Glutamatergic neuron (in vitro differentiated cells): ENCODE results near the gene SEMA3G. TPM values are rescaled to one million over a fixed set of nuclear protein-coding genes. Genes with fewer than 3 reads are reported as not detected.

Source experiments
- DNase-seq: peaks from one replicate; pipeline ENCODE4 v3.0.0; 2022
- H3K27ac Mint-ChIP-seq: one replicate; pipeline ENCODE4 v1.8.0; 2020; ENCODE audit warnings: mild to moderate bottlenecking, mixed read lengths, inconsistent platforms; ENCODE audit not compliant: unreplicated experiment
- H3K27me3 Mint-ChIP-seq: one replicate; pipeline ENCODE4 v1.8.0; 2020; ENCODE audit warnings: mild to moderate bottlenecking, moderate library complexity, mixed read lengths, inconsistent platforms; ENCODE audit not compliant: unreplicated experiment
- H3K36me3 Mint-ChIP-seq: one replicate; pipeline ENCODE4 v1.8.0; 2020; ENCODE audit warnings: mild to moderate bottlenecking, mixed read lengths, inconsistent platforms; ENCODE audit not compliant: unreplicated experiment
- H3K4me1 Mint-ChIP-seq: one replicate; pipeline ENCODE4 v1.8.0; 2020; ENCODE audit warnings: mild to moderate bottlenecking, low read depth, mixed read lengths, inconsistent platforms; ENCODE audit not compliant: unreplicated experiment
- H3K4me3 Mint-ChIP-seq: one replicate; pipeline ENCODE4 v1.8.0; 2020; ENCODE audit warnings: mild to moderate bottlenecking, mixed read lengths, inconsistent platforms; ENCODE audit not compliant: unreplicated experiment
- H3K9me3 Mint-ChIP-seq: one replicate; pipeline ENCODE4 v1.8.0; 2020; ENCODE audit warnings: mild to moderate bottlenecking, moderate library complexity, mixed read lengths, inconsistent platforms; ENCODE audit not compliant: unreplicated experiment
- total RNA-seq: library from RNA; stranded (reverse); fragmentation: NEBNext Ultra II Directional; extraction: Animal tissue kit (Norgen Biotek cat#: 25700); gene quantifications from one replicate; pipeline ENCODE4 v1.2.1, GENCODE V29; 2021; ENCODE audit not compliant: unreplicated experiment
- TF ChIP-seq, protein P1 (sequence below): fragments of 200-600 bp; sonication (generic); IDR thresholded peaks from one replicate; pipeline ENCODE4 v1.5.0; 2021; ENCODE audit not compliant: partially characterized antibody, unreplicated experiment

The SEMA3G gene
- total RNA-seq, 1 donor from 2014 or later: 0.59 TPM

GRCh38 chr3:52429779-52430415, 15.0 kb downstream of the SEMA3G start:
- H3K27me3 Mint-ChIP-seq: peaks cover 3% of the 10 kb centered on the region
- H3K36me3 Mint-ChIP-seq: no peaks in the 10 kb centered on the region
- H3K4me1 Mint-ChIP-seq: peaks cover 17% of the 10 kb centered on the region
- TF ChIP-seq, protein P1, sequence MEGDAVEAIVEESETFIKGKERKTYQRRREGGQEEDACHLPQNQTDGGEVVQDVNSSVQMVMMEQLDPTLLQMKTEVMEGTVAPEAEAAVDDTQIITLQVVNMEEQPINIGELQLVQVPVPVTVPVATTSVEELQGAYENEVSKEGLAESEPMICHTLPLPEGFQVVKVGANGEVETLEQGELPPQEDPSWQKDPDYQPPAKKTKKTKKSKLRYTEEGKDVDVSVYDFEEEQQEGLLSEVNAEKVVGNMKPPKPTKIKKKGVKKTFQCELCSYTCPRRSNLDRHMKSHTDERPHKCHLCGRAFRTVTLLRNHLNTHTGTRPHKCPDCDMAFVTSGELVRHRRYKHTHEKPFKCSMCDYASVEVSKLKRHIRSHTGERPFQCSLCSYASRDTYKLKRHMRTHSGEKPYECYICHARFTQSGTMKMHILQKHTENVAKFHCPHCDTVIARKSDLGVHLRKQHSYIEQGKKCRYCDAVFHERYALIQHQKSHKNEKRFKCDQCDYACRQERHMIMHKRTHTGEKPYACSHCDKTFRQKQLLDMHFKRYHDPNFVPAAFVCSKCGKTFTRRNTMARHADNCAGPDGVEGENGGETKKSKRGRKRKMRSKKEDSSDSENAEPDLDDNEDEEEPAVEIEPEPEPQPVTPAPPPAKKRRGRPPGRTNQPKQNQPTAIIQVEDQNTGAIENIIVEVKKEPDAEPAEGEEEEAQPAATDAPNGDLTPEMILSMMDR: no peak
- no peaks in the 10 kb centered on the region for H3K9me3 Mint-ChIP-seq
- no peak overlapping the region for H3K4me3 Mint-ChIP-seq
- no peak for DNase-seq
- H3K27ac Mint-ChIP-seq: no peak overlapping the region

DNA sequence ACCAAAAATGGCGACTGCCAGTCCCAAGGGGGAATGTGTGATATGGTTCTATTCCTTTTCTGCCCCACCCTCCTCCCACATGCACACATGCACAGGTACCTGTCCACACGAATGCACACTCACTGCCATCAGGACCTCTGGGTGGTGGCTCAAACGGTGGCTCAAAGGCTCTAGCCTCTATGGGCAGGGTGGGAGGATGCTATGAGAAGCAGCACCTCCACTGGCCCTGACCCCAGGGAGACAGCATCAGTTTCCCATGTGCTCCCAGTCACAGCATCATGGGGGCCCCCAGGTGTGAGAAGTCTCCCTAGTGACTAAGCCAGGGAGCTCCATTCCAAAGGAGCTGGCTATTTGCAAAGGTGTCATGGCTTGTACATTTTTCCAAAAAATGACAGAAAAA, 15.9 kb downstream of the SEMA3G start:
- Mint-ChIP-seq H3K4me3 (no peak overlapping the region), H3K9me3 (no peaks in the 10 kb centered on the region), H3K4me1 (peaks cover 11% of the 10 kb centered on the region), H3K36me3 (no peaks in the 10 kb centered on the region), H3K27me3 (peaks cover 3% of the 10 kb centered on the region), H3K27ac (no peak overlapping the region)
- TF ChIP-seq, protein P1: no peak
- no peak for DNase-seq

DNA sequence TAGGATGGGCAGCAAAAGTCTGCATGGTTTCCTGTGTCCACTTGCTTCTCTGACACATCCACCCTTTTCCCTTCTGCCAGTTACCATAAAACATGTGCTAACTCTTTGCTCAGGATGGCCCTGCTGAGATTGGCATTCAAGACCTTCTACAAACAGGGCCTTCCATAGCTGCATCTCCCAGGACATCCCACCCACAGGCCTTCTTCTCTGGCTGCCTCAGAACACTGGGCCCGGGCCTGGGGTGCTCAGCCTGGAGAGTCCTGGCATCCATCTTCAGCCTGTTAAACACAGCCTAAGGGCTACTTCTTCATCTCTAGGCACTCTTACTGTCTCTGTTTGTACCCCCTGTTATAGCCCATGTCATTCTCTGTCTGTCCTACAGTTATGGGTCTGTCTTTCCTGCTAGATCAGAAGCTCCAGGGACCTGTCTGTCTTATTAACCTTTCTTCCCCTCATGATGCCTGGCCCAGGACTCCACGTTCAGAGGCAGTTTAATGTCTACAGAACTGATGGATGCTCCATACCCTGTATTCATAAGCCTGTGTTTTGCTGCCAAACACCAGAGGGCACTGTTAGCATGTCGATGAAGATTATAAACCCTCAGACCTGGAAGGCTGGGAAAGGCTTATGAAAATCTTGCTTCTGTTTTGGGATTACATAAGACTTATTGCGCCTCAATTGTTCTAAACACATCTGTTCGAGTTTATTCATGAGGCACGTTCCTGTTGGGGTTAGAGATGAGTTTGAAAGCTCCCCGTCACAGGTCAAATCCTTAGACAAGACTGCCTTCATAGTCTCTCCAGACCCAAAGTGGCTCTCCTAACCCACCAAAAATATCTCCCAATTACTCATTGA, 16.5 kb downstream of the SEMA3G start:
- Mint-ChIP-seq H3K4me1 (peaks cover 9% of the 10 kb centered on the region), H3K4me3 (no peak overlapping the region), H3K27ac (no peak overlapping the region), H3K27me3 (peaks cover 3% of the 10 kb centered on the region), H3K36me3 (no peaks in the 10 kb centered on the region), H3K9me3 (no peaks in the 10 kb centered on the region)
- no peak for DNase-seq
- TF ChIP-seq, protein P1: no peak

- Mint-ChIP-seq H3K27me3 (peaks cover 2% of the 10 kb centered on the region), H3K27ac (no peak overlapping the region), H3K36me3 (no peaks in the 10 kb centered on the region), H3K9me3 (peaks cover 5% of the 10 kb centered on the region), H3K4me3 (no peak overlapping the region), H3K4me1 (peaks cover 4% of the 10 kb centered on the region)
- TF ChIP-seq, protein P1: no peak
- DNase-seq: no peak
Measured at GRCh38 chr3:52423173-52423572, 21.7 kb downstream of the SEMA3G start.

GRCh38 chr3:52422669-52423068, 22.2 kb downstream of the SEMA3G start:
- DNase-seq: no peak
- TF ChIP-seq, protein P1: no peak
- Mint-ChIP-seq H3K27me3 (peaks cover 2% of the 10 kb centered on the region), H3K4me3 (no peak overlapping the region), H3K4me1 (peaks cover 4% of the 10 kb centered on the region), H3K36me3 (no peaks in the 10 kb centered on the region), H3K27ac (no peak overlapping the region), H3K9me3 (peaks cover 5% of the 10 kb centered on the region)
